Measurements from ENCODE around the gene ANOS1.

GRCh38 chrX:8546715-8547114, 185.2 kb downstream of the ANOS1 start:
- no peak for TF ChIP-seq POLR2A (IDR thresholded peaks at IDR 0.05)
- TF ChIP-seq POLR2AphosphoS5 (IDR thresholded peaks at IDR 0.05): no peak
